ENCODE results near the gene POLE.

POLE gene

DNA sequence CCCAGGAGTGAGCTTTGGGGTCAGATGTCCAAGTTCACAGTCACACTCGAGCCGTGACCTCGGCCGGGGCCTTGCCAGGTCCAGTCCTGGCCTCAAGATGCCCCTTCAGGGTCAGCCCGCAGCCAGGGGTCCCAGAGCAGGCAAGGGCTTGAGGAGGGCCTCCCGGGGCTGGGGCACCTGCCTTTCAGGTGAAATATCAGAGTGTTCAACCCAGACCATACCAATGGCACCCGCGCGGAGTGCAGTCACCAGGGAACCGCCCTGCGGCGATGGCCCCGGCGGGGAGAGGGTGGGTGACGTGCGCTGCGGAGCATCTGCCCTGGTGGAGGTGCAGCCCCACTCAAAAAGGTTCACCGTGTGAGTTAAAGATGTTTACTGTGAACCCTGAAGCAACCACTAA, 93.6 kb downstream of the POLE start:
- no peak for DNase-seq

- DNase-seq = no peak
These were observed 94.1 kb downstream of the POLE start for GRCh38 chr12:132593071-132593470.

- DNase-seq = no peak
These were observed 94.7 kb downstream of the POLE start for GRCh38 chr12:132592282-132592970.

- DNase-seq = no peak
These were observed 95.8 kb downstream of the POLE start for GRCh38 chr12:132591107-132591935.

GRCh38 chr12:132588821-132589669, 98.1 kb downstream of the POLE start:
- no peak for DNase-seq

DNA sequence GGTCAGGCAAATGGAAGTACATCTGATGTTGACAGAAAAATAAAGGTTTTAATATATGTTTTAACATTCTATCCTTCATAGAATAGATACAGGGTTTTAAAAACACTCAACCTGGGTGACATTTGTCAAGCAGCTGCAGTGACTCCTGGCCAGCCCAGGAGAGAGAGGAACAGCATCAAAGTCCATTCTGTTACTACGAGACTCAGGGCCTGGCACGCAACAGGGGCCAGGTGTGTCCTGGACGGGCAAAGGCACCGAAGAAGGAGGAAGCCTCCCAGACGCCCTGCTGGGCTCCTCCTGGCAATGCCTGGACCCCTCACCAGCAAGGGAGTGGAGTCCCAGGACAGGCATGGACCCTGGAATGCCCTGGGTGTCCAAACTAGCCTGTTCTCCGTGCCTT, 98.8 kb downstream of the POLE start:
- DNase-seq = no peak

GRCh38 chr12:132587781-132588180, 99.4 kb downstream of the POLE start:
- DNase-seq = no peak

- DNase-seq = no peak
These were observed 100.2 kb downstream of the POLE start for GRCh38 chr12:132586929-132587328.

- DNase-seq = no peak
These were observed 102.0 kb downstream of the POLE start for GRCh38 chr12:132585177-132585576.

GRCh38 chr12:132584429-132584828, 102.7 kb downstream of the POLE start:
- no peak for DNase-seq

GRCh38 chr12:132583736-132584135, 103.4 kb downstream of the POLE start:
- DNase-seq = no peak

GRCh38 chr12:132583411-132583710, 103.8 kb downstream of the POLE start:
- DNase-seq = no peak

GRCh38 chr12:132582582-132583410, 104.3 kb downstream of the POLE start:
- DNase-seq = no peak

DNA sequence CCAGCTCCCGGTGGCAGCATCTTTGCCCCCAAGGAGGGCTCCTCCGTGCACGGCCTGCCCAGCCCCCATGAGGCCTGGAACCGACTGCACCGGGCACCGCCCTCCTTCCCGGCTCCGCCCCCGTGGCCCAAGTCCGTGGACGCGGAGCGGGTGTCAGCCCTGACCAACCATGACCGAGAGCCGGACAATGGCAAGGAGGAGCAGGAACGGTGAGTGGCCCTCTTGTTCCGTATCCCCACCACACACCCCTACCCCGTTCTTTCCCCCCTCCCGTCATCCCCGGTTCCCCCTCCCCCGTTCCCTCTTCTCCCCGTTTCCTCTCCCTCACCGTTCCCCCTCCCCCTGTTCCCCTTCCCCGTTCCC, 105.1 kb downstream of the POLE start:
- no peak for DNase-seq

DNA sequence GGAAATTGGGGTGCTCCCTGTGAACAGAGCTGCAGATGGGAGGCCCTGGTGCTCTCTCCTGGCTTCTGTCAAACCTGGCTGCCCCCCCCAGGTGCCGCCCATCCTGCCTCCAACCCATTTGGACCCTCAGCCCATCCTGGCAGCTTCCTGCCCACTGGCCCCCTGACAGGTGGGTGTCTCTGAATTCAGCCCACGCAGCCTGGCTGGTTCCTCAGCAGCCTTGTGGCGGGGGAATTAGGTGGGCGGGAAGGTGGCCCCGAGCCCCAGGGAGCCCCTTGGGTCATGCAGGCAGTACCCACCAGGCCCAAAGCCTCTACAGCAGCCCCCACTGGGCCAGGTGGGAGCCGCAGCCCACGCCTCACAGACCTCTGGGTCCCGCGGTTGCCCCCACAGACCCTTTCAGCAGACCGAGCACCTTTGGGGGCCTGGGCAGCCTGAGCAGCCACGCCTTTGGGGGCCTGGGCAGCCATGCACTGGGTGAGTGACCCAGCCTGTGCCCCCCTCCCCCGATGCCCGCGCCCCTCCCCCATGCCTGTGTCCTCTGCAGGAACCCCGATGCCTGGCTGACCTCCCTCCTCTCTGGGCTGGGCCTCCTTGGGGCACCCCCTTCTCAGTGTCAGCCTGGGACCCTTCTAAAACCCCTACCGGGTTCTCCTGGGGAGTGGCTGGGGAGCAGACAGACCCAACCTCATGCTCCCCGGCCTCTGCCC, 105.6 kb downstream of the POLE start:
- DNase-seq = no peak

DNA sequence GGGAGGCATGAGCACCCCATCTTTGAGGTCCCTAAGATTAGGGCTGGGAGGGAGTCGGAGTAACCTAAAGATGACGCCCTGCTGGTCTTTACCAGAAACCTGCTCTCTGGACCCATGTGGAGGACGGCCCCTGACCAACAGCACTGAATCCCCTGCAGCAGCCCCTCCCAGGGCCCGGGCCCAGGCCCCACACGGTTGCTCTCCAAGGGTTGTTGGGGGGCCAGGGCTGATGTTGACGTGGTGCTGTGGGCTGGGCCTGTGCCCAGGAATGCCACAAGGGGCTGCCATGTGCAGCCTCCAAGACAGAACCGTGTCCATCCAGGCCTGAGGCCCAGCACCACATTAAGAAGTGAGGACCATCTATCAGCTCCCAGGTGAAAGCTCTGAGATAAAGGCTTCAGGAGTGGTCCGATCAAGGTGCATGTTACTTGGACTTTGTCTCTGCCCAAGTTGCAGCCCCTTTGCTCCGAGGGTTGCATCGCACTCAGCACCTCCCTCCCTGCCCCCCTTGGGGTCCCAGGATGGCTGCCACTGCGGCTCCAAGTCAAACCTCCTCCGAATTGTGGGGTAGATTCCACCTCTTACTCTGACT, 106.3 kb downstream of the POLE start:
- no peak for DNase-seq

DNA sequence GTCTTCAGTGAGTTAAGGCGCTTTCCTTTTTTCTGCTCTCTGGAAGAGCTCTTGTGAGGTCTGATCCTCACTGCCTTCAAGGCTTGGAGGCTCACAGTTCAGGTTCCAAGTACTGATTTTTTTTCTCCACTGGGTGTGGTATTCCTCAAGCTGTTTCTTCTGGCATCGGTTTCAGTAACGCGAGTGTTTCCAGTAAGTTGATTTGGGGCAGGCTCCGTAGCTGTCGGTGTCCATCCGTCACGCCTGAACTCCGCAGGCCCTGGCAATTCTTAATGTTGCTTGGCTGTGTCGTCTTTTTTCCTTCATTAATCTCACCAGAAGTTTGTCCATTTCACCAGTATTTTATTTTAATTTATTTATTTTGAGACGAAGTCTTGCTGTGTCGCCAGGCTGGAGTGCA, 107.4 kb downstream of the POLE start:
- DNase-seq = no peak

GRCh38 chr12:132578826-132579225, 108.3 kb downstream of the POLE start:
- DNase-seq = no peak

- DNase-seq = no peak
These were observed 109.0 kb downstream of the POLE start for GRCh38 chr12:132578118-132578517.

- DNase-seq = no peak
These were observed 109.8 kb downstream of the POLE start for GRCh38 chr12:132577191-132577920.

DNA sequence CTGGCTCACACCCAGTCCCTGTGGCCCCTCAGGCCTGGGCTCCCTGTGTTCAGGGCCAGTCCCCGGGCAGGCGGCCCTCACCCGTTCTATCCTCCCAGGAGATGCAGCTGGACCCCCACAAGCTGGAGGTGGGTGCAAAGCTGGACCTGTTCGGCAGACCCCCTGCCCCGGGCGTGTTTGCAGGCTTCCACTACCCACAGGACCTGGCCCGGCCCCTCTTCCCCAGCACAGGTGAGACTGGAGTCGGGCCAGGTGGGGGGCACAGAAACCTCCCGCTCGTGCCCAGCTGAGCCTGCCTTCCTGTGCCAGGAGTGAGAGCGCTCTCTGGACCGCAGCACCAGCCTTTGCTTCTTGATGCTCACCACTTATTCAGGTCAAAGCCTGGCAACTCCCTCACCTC, 110.4 kb downstream of the POLE start:
- no peak for DNase-seq
